Smooth muscle cell (in vitro differentiated cells): ENCODE data around the gene EGFL8. TPM values are rescaled to one million over a fixed set of nuclear protein-coding genes. Genes with fewer than 3 reads are reported as not detected.

Source experiments
- DNase-seq: peaks from one replicate; lab custom pipeline; 2025; ENCODE audit not compliant: unreplicated experiment; lab: John Stamatoyannopoulos, UW
- H2AFZ ChIP-seq: fragments of 200-600 bp; sonication (generic); 2 replicates; pipeline ENCODE4 v1.6.0; 2016; ENCODE audit warnings: antibody characterized with exemption, low read depth, mild to moderate bottlenecking
- H3F3A ChIP-seq: fragments of 200-600 bp; sonication (generic); 2 replicates; pipeline ENCODE4 v1.6.0; 2017; ENCODE audit warnings: antibody characterized with exemption, low read depth
- H3K27ac ChIP-seq: fragments of 200-600 bp; sonication (generic); 2 replicates; pipeline ENCODE4 v1.5.1; 2016; ENCODE audit warnings: low read depth, mild to moderate bottlenecking
- H3K27me3 ChIP-seq: fragments of 200-600 bp; sonication (generic); 2 replicates; pipeline ENCODE4 v1.6.1; 2016; ENCODE audit warnings: low read depth, mild to moderate bottlenecking
- H3K36me3 ChIP-seq: fragments of 200-600 bp; sonication (generic); 2 replicates; pipeline ENCODE4 v1.5.1; 2016; ENCODE audit warnings: low read depth
- H3K4me1 ChIP-seq: fragments of 200-600 bp; sonication (generic); 2 replicates; pipeline ENCODE4 v1.5.1; 2016; ENCODE audit warnings: low read depth
- H3K4me2 ChIP-seq: fragments of 200-600 bp; sonication (generic); 2 replicates; pipeline ENCODE4 v1.6.0; 2016; ENCODE audit warnings: mild to moderate bottlenecking
- H3K4me3 ChIP-seq: fragments of 200-600 bp; sonication (generic); 2 replicates; pipeline ENCODE4 v1.5.1; 2016; ENCODE audit warnings: mild to moderate bottlenecking
- H3K79me2 ChIP-seq: fragments of 200-600 bp; sonication (generic); 2 replicates; pipeline ENCODE4 v1.6.0; 2016; ENCODE audit warnings: low read depth, mild to moderate bottlenecking
- H3K9ac ChIP-seq: fragments of 200-600 bp; sonication (generic); 2 replicates; pipeline ENCODE4 v1.6.0; 2016; ENCODE audit warnings: low read depth
- H3K9me3 ChIP-seq: fragments of 200-600 bp; sonication (generic); replicated peaks from 2 replicates; pipeline ENCODE4 v1.5.1; 2016; ENCODE audit warnings: low read depth
- H4K20me1 ChIP-seq: fragments of 200-600 bp; sonication (generic); 2 replicates; pipeline ENCODE4 v1.6.0; 2016; ENCODE audit warnings: low read depth
- CTCF ChIP-seq: fragments of 200-600 bp; sonication (generic); IDR thresholded peaks from 2 replicates; pipeline ENCODE4 v1.5.1; 2017; ENCODE audit warnings: borderline replicate concordance, mild to moderate bottlenecking, antibody characterized with exemption; ENCODE audit not compliant: insufficient read depth, poor library complexity, severe bottlenecking
- WGBS: methylation state at CpG from one replicate; pipeline ENCODE4 v1.1.7; 2016; ENCODE audit warnings: low lambda C conversion rate; 5-methylcytosine and 5-hydroxymethylcytosine counted together
- polyA plus RNA-seq: library from polyadenylated mRNA; unstranded; fragments of >200 nt; fragmentation: Nextera tagmentation; extraction: Ambion mirVana; gene quantifications from 2 replicates; pipeline ENCODE4 v1.2.1, GENCODE V29; 2016
- total RNA-seq: library from RNA; depleted of rRNA; stranded (reverse); fragments of >200 nt; gene quantifications from 2 replicates; pipeline ENCODE4 v1.2.3, GENCODE V29; 2014

Gene EGFL8
- total and polyA plus RNA-seq, 2 experiments from 2014 or later = 4.3 to 5.6 TPM

- peaks cover 43% of the 10 kb centered on the region for H3K4me1 ChIP-seq
- H2AFZ ChIP-seq = no peak within 1 kb of the TSS
- H3K27me3 ChIP-seq = no peaks in the 10 kb centered on the region
- no peaks in the 10 kb centered on the region for H3K36me3 ChIP-seq
- no peaks in the 10 kb centered on the region for H4K20me1 ChIP-seq
- peak within 1 kb of the TSS; percentile 92 for H3K9ac ChIP-seq
- H3K27ac ChIP-seq = peak within 1 kb of the TSS; percentile 96
- H3K4me2 ChIP-seq = peak within 1 kb of the TSS; percentile 96
- no peak for TF ChIP-seq CTCF
- no peaks in the 10 kb centered on the region for H3K9me3 ChIP-seq
- 8% methylated on average over 12 of the region's 23 CpGs for WGBS
- peak within 1 kb of the TSS; percentile 86 for H3K4me3 ChIP-seq
- peak; percentile 63 for DNase-seq
- peaks cover 17% of the 10 kb centered on the region for H3K79me2 ChIP-seq
- peaks cover 37% of the 10 kb centered on the region for H3F3A ChIP-seq
Measured at GRCh38 chr6:32190054-32190851, 25.9 kb downstream of the EGFL8 start, which contains the start of gene PBX2. PBX2 (minus strand) TSS chr6:32190202; CDS start chr6:32189915, 287 bp downstream.

GRCh38 chr6:32190911-32191677, 26.7 kb downstream of the EGFL8 start:
- H3K9ac ChIP-seq = peak overlapping the region; percentile 92
- peak overlapping the region; percentile 96 for H3K27ac ChIP-seq
- peak overlapping the region; percentile 96 for H3K4me2 ChIP-seq
- no peaks in the 10 kb centered on the region for H4K20me1 ChIP-seq
- H3K9me3 ChIP-seq = no peaks in the 10 kb centered on the region
- DNase-seq = no peak
- 90% methylated on average over 8 of the region's 8 CpGs for WGBS
- no peak overlapping the region for H2AFZ ChIP-seq
- TF ChIP-seq CTCF = no peak
- H3K36me3 ChIP-seq = no peaks in the 10 kb centered on the region
- H3K27me3 ChIP-seq = no peaks in the 10 kb centered on the region
- H3K79me2 ChIP-seq = peaks cover 17% of the 10 kb centered on the region
- peaks cover 40% of the 10 kb centered on the region for H3K4me1 ChIP-seq
- peak overlapping the region; percentile 86 for H3K4me3 ChIP-seq
- H3F3A ChIP-seq = peaks cover 37% of the 10 kb centered on the region

GRCh38 chr6:32191696-32192607, 27.6 kb downstream of the EGFL8 start:
- no peaks in the 10 kb centered on the region for H3K27me3 ChIP-seq
- no peak overlapping the region for H3K4me3 ChIP-seq
- peak overlapping the region; percentile 77 for H3K4me2 ChIP-seq
- H3K27ac ChIP-seq = peak overlapping the region; percentile 96
- peaks cover 43% of the 10 kb centered on the region for H3K4me1 ChIP-seq
- H3F3A ChIP-seq = peaks cover 28% of the 10 kb centered on the region
- DNase-seq = no peak
- WGBS = 86% methylated on average over 9 of the region's 15 CpGs
- H4K20me1 ChIP-seq = no peaks in the 10 kb centered on the region
- no peaks in the 10 kb centered on the region for H3K9me3 ChIP-seq
- peak overlapping the region; percentile 50 for H3K9ac ChIP-seq
- H2AFZ ChIP-seq = no peak overlapping the region
- peaks cover 17% of the 10 kb centered on the region for H3K79me2 ChIP-seq
- TF ChIP-seq CTCF = no peak
- no peaks in the 10 kb centered on the region for H3K36me3 ChIP-seq
